Fibroblast of the aortic adventitia (primary cell): ENCODE data around the gene GAS2L3. TPM values are rescaled to one million over a fixed set of nuclear protein-coding genes. Genes with fewer than 3 reads are reported as not detected.

Experiments
- DNase-seq: peaks from one replicate; pipeline ENCODE4 v3.0.0-alpha.2; 2010; ENCODE audit warnings: low read depth
- H3K4me3 ChIP-seq: 2 replicates; pipeline ENCODE4 v1.5.1; 2011; ENCODE audit warnings: low read depth, mild to moderate bottlenecking, control low read depth, low read length, moderate library complexity
- total RNA-seq: library from RNA; depleted of rRNA; stranded (reverse); fragments of >200 nt; gene quantifications from 2 replicates; pipeline ENCODE4 v1.2.3, GENCODE V29; 2012; ENCODE audit warnings: low replicate concordance
- TF ChIP-seq, protein P1 (sequence below): IDR thresholded peaks from 2 replicates; pipeline ENCODE4 v1.5.1; 2011; ENCODE audit warnings: mild to moderate bottlenecking, low read length, control low read depth, inconsistent platforms; ENCODE audit not compliant: insufficient read depth

GAS2L3 gene
- 4.2 and 38.0 TPM in 2 replicates for total RNA-seq

DNA sequence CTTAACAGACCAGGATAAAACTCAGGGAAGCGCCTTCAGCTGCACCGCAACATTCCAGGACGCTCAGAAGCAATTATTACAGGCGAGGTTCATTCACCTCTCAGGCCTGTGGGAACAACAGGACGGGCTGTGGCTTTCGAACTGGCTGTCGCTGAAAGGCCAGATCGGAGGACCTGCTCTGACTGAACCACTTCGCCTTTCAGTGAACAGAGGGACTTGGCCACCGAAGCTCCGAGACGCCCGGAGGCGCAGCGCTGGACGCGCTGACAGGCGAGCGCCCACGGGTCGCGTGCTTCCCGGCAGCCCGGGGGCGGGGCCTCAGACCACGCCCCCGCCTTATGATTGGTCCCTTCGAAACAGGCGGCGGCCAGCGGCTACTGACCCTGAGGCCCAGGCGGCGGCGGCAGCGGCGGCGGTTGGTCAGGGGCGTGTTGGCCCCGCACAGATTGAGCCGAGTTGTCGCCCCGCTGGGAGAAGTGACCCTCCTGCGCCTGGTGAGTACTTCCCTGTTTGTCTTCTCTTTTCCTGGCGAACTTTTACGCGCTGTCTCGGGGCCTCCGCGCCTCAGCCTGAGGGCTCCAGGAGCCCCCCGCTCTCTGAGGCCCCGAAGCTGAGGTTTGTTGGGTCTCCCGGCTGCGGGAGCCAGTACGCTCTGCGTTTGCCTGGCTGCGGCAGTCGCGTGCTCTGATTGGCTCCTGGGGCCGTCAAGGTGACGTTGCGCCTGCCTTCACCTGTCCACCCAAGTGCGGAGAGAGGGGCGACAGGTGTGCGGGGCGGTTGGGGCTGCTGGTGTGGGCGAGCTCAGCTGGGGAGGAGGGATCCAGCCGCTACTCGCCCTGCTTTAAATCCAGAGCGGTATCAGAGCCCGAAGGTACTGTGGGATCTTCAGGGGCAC lies at the start of gene GAS2L3:
Gene GAS2L3 (plus strand): TSS at position 393 of the 895 bp plus-strand sequence. CDS start 21,221 bp downstream, outside the sequence.
- DNase-seq: peak; percentile 71
- TF ChIP-seq, protein P1, sequence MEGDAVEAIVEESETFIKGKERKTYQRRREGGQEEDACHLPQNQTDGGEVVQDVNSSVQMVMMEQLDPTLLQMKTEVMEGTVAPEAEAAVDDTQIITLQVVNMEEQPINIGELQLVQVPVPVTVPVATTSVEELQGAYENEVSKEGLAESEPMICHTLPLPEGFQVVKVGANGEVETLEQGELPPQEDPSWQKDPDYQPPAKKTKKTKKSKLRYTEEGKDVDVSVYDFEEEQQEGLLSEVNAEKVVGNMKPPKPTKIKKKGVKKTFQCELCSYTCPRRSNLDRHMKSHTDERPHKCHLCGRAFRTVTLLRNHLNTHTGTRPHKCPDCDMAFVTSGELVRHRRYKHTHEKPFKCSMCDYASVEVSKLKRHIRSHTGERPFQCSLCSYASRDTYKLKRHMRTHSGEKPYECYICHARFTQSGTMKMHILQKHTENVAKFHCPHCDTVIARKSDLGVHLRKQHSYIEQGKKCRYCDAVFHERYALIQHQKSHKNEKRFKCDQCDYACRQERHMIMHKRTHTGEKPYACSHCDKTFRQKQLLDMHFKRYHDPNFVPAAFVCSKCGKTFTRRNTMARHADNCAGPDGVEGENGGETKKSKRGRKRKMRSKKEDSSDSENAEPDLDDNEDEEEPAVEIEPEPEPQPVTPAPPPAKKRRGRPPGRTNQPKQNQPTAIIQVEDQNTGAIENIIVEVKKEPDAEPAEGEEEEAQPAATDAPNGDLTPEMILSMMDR: no peak
- H3K4me3 ChIP-seq: peak within 1 kb of the TSS; percentile 82

DNA sequence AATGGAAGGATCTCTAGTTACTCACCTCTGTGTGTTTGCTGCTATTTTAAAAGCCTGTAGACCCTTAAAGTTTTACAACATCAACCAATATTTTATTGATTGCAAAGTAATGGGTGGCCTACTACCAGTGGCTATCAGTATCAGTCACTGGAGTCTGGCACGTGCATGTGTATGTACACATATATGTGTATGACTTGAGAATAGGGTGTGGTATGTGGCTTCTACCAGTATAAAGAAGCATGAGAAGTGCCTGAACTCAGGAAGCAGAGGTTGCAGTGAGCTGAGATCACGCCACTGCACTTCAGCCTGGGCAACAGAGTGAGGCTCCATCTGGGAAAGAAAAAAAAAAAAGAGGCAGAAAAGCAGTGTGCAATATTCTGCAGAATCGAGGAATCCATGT lies 45.5 kb upstream of the GAS2L3 start:
- TF ChIP-seq, protein P1: no peak
- H3K4me3 ChIP-seq: no peak overlapping the region
- DNase-seq: no peak

DNA sequence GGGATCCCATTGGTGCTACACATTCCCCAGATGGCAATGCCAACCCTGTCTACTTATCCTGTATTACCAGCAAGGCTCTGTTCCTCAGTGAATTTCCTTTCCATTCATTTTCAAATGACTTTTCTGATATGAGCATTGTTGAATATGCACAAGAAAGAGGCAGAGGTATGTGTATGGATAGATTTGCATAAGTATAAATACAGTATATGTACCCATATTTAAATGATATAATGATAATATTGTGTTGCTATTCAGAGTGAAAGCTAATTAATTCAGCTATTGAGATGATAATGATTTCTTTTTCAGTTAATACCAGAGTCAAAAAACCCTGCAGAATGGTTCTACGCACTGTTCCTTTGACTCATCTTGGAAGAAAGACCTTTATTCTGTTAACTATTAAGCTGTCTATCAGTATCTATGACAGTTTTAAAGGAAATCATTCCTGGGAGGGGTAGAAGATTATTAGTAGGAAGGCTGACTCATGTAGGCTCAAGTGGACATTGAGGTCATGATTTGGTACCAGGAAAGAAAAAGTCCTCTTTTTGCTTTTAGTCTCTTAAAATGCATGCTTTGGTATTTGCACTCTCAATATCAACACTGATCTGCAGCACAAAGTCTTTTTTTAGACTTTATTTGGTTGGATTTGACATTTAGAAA lies 44.9 kb upstream of the GAS2L3 start:
- DNase-seq: no peak
- no peak overlapping the region for H3K4me3 ChIP-seq
- TF ChIP-seq, protein P1: no peak

DNA sequence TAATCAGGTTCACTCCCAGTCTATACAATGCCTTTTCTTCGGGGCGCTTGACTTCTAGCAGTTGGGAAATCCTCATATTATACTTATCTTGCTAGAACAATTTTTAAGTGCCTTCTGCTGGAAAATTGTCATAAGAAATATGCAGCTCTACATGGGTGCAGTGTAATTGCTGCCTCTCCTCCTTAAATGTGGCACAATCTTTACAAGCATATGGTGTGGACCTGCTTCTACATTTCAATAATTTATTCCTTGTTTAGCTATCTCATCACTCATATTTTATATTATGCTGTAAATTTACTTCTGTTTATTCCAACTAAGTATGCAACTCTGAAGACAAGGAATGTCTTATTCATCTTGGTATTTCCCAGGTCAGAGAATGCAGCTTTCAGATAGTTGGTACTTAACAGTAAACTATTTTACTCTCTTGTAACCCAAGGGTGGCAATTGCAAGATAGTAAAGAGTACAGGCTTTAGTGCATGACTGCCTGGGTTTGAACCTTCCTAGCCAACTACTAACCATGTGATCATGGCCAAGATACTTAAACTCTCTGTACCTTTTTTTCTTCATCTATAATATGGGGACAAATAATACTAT lies 43.6 kb upstream of the GAS2L3 start:
- no peak overlapping the region for H3K4me3 ChIP-seq
- TF ChIP-seq, protein P1: no peak
- no peak for DNase-seq

DNA sequence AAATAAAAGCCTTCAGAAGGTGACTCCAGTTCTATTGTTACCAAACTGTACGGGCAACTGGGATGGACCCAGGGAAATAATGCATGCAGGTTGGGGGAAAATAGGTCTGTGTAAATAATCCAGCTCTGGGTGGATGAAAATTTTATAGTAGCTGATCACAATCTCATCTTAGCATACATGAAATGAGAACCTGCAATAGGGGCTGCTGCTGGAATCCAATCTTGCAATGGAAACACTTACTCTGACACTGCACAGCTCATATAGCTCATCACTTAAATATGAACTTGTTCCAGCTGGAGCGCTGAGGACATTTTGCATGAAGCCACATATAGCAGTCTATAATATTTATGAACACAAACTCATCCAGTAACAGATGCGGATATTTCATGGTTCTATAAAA lies 40.1 kb upstream of the GAS2L3 start:
- H3K4me3 ChIP-seq: no peak overlapping the region
- TF ChIP-seq, protein P1: no peak
- DNase-seq: no peak

DNA sequence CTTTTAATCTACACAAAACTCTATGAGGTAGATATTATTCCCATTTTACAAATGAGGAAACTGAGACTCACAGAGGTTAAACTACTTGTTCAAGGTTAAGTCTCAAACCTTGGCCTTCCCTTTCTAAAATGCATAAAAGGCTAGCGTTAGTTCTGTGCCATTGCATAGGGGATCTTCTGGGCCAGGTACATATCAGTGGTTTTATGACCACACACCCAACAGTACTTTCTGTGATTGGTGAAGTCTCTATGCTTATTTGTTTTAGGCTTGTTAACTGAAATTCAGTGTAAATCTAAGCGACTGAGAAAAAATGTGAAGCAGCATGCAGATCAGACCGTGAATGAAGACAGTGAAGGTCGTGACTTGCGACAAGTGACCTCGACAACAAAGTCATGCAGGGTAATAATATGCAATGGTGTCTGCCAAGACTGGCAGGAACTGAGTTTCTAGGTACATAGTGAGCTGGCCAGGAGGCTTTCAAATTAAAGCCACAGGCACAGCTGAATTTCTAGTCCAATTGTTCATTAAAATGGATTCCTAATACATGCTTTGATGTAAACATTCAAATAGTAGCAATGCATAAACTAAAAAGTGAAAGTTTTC lies 38.8 kb upstream of the GAS2L3 start:
- no peak for DNase-seq
- TF ChIP-seq, protein P1: no peak
- H3K4me3 ChIP-seq: no peak overlapping the region
